HG03520 (cell line): ENCODE data around the gene BBIP1.
"Not testable (repeated sequence)": the region's sequence is repeated elsewhere in the genome, so short reads cannot be mapped to it uniquely, and the experiment has no call there.

Experiments used
- ATAC-seq: cut with Tn5 transposase; IDR thresholded peaks from one replicate; pipeline ENCODE4 v1.9.1; 2021; ENCODE audit warnings: mild to moderate bottlenecking, moderate library complexity; ENCODE audit not compliant: unreplicated experiment

The BBIP1 gene

GRCh38 chr10:110923856-110924493, 5.0 kb upstream of the BBIP1 start:
- ATAC-seq: peak; percentile 12

DNA sequence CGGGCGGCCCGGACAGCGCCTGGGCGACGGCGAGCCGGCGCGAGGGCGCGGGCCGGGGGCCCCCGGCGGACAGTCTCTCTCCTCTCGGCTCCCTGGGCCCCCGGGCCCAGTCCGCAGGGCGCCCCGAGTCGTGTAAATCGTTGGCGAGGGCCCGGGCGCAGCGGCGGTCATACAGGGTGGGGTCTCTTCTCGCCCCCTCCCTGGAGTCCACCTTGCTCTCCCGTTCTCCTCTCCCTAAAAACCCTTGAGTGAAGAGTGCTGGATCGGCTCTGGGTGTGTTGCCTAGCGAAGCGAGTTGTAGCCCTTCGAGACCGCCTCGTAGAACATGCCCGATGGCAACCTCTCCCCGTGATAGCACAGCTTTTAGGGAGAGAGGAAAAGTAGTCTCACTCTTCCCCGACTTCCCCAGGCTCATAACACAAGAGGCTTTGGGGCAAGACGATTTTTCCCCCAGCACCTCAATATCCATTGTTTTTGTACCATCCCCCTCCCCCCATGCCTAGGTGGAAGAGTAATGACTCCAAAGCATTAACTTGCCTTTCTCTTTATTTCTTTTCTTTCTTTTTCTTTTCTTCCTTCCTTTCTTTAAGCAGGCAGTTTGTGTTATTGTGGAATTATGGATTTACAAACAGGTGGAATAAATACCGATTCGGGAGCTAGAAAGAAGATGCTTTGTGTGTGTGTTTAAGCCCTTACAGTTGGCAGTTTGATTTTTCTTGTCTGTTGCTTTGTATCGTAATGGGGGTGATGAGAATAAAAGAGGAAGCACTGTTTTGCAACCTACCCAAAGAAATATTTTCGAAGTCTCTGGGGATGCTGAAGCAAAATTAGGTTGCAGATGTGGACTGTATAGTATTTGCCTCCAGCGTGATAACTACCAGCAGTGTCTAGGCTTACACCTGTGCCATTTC, 1.2 kb upstream of the BBIP1 start:
- peak; percentile 22 for ATAC-seq

- ATAC-seq: peak; percentile 11
These were observed 460 bp upstream of the BBIP1 start, which contains the start of gene SHOC2 for GRCh38 chr10:110919349-110919931. Gene SHOC2 (plus strand): TSS chr10:110919604. CDS start chr10:110964359, 44,755 bp downstream.

DNA sequence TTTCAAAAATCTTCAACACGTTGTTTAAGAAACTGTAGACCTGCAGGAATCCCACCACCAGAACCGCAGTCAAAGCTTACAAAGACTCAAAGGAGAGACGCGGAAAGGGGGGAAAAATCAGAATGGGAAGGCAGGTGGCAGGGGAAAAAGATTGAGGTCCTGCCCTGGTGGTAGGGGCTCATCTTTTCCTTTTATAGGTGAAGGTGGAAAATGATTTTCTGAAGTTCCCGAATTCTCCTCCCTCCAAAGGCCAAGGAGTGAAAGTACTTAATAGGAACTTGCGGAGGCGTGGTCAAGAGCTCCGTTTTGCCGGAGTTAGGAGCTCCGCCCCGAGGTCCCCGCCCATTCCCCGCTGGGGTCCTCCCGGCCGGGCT, 724 bp downstream of the BBIP1 start:
- no peak for ATAC-seq

DNA sequence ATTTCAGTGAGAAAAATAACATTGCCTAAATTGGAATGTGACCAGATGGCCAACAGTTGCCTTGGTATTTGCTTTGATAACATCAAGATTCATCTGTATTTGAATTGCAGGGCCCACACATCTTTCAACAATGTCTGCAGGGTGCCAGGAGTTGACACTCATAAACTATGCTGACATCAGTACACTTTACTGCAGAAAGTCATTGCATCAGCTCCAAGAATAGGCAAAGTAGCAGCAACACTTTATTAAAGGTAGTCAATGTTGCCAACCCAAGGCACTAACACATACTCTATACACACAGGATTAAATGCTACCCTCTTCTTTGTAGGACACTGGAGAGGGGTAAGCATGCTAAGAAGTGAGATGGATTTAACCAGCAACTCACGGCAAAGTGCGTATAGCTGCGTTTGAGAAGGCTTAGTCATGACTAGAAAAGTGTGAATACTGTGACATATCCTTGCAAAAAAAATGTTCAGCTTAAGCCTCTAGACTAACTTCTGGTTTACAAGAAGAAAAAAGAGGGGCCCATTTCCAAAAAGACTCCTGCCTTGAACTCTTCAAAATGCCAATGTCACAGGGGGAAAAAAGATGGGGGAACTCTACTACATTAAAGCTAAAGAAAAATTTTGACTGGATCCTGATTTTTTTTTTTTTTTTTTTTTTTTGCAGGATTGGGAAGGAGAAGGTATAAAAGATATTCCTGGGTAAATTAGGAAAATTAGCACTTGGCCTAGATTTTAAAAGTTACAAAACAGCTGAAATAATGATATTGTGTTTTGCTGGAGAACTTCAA, 2.2 kb downstream of the BBIP1 start:
- ATAC-seq: no peak

GRCh38 chr10:110915600-110915999, 3.4 kb downstream of the BBIP1 start:
- not testable (repeated sequence) for ATAC-seq

DNA sequence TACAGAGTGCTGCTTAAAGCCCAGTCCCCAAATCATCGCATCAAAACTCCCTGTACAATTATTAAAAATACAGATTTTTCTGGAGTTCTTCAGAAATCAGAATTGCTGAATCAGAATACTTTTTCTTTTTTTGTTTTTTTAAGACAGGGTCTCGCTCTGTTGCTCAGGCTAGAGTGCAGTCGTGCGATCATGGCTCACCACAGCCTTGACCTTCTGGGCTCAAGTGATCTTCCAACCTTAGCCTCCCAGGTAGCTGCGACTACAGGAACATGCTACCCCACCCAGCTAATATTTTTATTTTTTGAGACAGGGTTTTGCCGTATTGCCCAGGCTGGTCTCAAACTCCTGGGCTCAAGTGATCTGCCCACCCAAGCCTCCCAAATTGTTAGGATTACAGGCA, 3.9 kb downstream of the BBIP1 start:
- ATAC-seq: no peak

DNA sequence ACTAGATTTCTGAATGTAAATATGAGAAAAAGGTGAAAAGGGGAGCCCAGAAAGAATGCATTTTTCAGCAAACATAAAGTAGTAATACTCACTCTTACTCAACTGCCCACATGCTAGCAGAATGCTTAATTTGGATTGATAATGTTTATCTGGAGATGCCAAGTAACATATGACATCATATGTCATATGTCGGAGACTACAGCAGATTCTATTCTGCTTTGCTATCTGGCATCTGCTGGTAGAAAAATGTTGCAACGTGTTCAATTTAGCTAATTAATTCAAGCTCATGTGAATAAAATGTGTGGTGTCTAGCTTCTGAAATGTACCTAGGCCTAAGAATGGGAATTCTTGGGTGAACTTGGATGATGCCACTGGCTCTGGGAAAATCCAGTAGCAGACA, 4.5 kb downstream of the BBIP1 start:
- no peak for ATAC-seq

DNA sequence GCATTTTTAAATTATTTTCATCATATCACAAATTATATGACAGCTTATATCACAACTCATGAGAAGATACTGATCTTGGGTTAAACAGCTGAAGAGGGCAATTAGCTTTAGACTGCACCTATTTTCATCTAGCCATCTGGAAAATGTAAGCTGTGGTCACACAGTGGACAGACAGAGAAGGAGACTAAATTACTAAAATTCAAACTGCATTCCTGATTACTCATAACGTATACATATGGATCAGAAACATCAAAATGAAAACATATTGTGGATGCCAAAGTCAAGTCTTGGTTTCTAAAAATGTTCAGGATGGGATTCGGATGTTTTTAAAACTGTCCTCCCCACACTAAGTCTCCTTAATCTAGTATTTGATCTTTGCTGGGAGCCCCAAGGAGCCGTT, 6.6 kb downstream of the BBIP1 start:
- ATAC-seq: no peak

DNA sequence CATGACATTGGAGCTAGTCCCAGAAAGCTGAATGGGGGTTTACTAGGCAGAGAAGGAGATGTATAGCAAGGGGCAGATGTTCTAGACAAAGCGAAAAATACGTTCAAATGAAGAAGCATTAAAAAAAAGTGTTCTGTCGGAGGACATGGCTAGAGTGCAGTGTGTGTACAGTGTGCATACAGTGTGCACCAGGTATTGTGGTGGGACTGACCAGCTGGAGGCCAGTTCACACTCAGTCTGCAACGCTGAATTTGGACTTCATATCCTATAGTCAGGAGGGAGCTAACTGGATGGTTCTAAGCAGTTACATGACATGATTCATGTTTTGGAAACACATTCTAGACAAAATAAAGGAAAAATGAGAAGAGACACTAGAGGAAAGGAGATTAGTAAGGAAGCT, 8.8 kb downstream of the BBIP1 start:
- no peak for ATAC-seq

DNA sequence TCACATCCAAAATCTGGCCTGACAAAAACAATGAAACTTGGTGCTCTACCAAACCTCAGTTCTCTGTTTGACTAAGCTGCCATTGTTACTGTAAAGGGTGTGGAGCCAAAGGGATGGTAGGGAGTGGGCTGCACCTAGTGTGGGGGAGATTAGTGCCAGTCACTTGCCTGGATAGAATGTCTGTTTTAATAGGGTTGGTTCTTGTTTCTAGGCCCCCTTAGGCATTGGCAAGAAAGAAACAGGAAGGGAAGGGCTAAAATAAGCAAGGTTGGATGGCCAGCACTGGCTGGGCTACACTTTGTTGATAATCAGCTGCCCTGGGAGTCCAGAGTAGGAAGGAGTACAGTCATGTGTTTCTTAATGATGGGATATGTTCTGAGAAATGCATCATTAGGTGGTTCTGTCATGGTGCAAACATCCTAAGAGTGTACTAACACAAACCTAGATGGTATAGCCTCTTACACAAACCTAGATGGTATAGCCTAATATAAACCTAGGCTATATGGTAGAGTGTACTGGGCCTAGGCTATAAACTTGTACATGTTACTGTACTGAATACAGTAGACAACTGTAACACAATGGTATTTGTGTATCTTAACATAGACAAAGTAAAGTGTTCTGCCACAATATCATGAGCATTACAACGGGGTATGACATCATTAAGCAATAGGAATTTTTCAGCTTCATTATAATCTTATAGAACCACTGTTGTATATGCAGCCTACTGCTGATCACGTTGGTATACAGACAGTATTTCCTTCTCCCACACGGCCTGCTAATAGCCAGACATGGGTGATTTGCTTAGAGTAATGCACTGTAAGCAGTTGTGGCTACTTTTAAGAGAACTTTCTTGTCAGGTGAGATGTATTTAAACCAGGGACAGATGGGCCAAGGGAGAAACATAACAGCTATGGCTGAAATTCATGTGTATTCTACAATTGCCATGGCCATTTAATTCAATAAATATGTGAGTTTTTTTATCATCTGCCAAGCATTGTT, 15.4 kb downstream of the BBIP1 start:
- no peak for ATAC-seq

GRCh38 chr10:110901954-110902819, 16.8 kb downstream of the BBIP1 start:
- no peak for ATAC-seq

DNA sequence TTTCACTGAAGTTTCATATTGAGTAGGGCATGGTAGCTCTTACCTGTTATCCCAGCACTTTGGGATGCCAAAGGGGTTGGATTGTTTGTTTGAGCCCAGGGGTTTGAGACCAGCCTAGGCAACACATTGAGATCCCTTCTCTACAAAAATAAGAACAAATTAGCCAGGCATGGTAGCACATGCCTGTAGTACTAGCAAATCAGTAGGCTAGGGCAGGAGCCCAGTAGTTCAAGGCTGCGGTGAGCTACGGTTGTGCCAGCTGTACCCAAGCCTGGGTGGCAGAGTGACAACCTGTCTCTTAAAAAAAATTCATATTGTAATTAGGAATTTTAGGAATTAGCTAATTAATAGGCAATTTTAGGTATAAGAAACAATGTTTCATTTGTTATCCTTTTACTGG, 18.0 kb downstream of the BBIP1 start:
- no peak for ATAC-seq

- ATAC-seq: no peak
These were observed 20.6 kb downstream of the BBIP1 start for GRCh38 chr10:110898391-110898790.

- no peak for ATAC-seq
These were observed 21.8 kb downstream of the BBIP1 start for GRCh38 chr10:110897184-110897583.

GRCh38 chr10:110893559-110894179, 25.3 kb downstream of the BBIP1 start:
- ATAC-seq: peak; percentile 61

- ATAC-seq: no peak
These were observed 26.2 kb downstream of the BBIP1 start for GRCh38 chr10:110892602-110893288.

GRCh38 chr10:110887560-110887959, 31.4 kb downstream of the BBIP1 start:
- ATAC-seq: no peak
